Cortex of kidney (tissue), 1 donor: Measurements from ENCODE around the gene COL4A2.

Experiments used
- DNase-seq: peaks from one replicate; lab custom pipeline; 2025; lab: John Stamatoyannopoulos, UW

The COL4A2 gene

DNA sequence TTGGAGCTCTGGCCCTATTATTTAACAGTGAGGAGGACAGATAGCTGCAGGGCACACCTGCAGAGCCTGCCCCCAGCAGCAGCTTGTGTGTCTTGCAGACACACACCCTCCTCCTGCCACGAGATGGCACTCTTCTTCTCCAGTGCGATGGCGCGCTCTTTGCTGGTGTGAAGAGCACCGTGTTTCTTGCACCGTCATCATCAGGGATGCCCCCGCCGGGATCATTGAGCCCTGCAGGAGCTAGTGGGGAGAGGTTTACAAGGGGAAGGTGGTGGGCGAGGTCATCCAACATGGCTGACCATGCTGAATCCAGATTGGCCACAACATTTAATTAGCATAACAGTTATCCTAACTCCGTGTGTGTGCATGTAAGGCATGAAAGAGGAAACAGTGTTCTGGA, 148.9 kb downstream of the COL4A2 start:
- DNase-seq: no peak

DNA sequence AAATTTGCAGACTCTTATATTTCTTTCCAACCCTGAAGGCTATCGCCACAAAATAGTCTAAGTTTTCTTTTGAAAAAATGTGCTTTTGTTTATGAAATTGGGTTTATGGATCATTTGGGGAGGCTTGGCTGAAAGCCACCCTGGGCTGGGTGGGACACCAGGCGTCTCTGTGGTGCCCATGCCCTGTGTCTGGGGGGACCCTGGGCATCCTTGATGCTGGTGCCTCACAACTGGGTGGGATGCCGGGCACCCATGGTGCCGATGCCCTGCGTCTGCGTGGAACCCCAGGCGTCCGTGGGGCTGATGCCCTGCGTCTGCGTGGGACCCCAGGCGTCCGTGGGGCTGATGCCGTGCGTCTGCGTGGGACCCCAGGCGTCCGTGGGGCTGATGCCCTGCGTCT, 149.5 kb downstream of the COL4A2 start:
- DNase-seq: no peak

DNA sequence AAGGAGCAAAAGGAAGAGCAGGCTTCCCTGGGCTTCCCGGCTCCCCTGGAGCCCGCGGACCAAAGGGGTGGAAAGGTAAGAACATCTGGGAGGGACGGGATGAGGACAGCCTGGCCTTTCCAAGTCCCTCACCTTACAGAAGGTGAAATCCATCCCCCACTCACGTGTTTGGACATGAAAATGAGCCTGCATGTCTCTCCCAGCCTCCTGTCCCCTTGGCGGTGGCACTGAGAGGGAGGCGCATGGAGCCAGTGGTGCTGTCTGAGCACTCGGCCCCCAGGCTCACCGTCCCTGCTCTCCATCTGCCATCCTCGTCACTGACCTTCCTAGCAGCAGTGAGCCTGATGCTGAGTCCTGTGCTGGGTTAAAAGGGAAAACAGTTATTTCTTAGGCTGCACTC, 150.3 kb downstream of the COL4A2 start:
- no peak for DNase-seq

DNA sequence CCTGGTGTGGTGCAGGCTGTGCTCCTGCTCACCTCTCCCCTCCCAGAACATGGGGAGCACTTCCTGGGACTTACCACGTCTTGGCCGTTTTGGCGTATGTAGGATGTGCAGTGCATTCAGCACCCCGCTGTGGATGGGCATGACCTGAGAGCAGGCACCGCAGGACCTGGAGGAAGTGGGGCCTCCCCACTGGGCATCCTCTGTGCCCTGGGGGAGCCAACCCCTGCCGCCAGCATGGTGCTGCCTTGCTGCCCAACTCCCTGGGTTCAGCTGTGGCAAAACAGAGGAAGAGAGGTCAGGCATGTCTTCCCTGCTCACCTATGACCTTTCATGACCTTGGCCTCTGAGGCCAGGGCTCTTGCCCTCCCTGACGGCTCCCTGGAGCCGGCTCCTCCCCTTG, 150.9 kb downstream of the COL4A2 start:
- DNase-seq: no peak

DNA sequence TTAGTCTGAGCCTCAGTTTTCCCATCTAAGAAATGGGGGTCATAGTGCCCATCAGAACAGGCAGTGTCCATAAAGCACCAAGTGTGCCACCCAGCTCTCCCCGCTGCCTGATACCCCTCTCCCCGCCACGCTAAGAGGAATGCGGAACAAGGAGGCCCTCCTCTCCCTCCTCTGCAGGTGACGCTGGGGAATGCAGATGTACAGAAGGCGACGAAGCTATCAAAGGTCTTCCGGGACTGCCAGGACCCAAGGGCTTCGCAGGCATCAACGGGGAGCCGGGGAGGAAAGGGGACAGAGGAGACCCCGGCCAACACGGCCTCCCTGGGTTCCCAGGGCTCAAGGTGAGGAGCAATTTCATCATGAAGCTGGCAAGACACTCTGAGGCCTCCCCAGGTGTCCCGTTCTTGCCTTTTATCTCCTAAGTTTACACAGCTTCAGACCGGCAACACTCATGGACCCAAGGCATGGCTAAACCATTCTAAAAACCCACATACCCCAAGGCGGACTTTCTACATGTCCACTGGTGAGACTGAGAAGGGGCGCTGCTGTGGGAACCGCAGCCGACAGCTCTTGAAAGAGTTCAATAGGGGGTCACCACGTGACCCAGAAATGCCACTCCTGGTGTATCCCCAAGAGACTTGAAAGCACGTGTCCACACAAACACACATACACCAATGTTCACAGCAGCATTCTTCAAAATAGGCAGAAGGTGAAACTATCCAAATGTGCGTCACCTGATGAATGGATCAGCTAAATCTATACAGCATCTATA, 151.7 kb downstream of the COL4A2 start:
- DNase-seq: no peak

DNA sequence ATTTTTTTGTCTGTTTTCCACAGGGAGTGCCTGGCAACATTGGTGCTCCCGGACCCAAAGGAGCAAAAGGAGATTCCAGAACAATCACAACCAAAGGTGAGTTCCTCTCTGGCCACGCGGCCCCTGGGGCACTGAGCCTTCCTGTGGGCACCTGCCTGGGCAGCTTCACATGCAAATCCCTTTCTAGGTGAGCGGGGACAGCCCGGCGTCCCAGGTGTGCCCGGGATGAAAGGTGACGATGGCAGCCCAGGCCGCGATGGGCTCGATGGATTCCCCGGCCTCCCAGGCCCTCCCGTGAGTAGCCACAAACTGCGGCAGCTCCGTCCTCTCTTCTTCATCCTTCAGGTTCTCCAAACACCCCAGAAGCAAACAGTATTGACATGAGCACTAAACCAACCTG, 155.0 kb downstream of the COL4A2 start:
- DNase-seq: no peak

DNA sequence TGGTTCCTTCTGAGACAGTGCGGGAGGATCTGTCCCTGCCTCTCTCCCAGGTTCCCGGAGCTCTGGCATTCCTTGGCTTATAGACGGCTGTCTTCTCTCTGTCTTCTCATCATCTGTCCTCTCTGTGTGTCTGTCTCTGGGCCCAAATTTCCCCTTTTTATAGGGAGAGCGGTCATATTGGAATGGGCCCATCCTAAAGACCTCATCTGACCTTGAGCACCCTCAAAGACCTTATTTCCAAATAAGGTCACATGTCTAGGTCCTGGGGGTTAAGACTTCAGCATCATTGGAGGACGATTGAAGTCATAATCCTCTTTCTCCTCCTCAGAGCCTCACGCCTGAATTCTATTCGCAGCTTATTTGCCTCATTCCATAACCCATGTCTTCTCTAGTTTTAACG, 156.1 kb downstream of the COL4A2 start:
- no peak for DNase-seq

DNA sequence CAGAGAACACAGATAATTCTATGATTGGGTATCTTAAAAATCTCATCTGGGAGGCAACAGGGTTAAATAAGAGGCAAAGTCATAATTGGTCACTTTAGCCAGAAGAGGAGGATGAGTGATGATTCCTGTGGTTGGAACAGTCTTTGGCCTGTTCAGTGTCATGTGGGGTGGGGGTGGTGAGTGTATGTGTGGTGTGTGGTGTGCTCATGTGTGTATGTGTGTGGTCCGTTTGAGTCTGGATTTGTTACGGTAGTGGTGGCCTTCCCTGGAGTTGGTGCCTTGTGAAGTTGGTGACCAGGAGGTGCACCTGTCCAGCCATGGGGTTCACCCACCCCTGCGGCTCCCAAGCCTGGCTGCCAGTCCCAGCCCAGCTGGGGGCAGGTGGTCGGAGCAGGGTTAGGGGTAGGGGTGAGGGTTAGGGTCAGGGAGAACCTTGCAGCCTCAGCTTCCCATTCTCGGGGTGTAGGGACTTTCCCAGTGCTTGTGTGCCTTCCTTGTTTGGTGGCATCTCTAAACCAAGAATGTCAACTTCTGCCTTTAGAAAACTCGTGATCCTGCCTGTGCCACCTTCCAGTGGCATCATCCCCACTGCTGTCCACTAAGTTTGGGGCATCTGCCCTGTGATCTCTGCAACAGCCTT, 156.9 kb downstream of the COL4A2 start:
- DNase-seq: no peak

DNA sequence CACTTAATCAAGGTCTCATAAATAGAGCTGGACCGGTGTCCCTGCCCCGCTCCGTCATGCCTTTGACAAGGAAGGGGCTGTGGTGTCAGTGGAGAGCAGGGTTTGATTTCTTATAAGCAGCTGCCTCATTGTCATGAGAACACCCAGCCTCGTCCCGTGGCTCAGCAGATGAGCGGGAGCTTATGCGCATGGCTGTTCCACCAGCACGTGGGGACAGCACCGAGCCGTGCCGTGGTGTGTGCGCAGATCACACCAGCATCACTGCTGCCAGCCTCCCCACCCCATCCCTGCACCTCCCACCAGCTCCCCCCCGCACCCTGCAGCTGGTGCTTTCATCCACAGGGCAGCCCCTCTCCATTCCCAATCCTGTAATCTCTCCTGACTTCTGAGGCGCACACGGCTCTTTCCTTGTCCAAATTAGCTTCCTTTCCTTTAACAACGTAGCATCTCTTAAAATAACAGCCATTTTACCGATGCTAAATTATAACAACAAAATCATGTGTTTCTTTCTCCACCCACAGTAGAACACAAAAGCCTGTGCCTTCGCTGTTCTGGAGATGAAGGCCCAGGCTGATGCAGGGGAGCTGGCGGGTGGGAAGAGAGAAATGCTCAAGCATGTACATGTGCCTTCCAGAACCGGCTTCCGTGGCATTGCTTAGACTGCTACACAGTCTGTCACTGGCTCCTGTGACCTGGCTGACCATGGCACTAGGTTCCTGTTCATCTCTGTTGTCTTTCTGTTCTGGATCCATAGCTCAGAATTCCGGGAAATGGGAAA, 157.7 kb downstream of the COL4A2 start:
- no peak for DNase-seq

DNA sequence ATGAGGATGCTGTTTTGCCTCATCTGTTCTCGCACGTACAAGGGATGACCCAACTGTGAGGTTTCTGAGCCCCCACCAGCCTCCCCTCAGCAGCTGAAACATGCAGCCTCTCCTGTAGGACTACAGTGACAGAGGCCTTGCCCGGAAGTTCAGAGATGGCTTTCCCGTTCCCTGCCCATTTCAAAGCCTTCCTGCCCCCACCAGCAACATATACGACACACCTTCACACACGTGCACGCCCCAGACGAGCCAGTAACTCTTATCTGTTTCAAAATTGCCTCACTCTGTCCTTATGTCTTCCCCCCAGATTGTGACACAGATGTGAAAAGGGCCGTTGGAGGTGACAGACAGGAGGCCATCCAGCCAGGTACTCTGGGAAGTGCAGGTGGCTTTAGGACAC, 158.6 kb downstream of the COL4A2 start:
- DNase-seq: no peak

DNA sequence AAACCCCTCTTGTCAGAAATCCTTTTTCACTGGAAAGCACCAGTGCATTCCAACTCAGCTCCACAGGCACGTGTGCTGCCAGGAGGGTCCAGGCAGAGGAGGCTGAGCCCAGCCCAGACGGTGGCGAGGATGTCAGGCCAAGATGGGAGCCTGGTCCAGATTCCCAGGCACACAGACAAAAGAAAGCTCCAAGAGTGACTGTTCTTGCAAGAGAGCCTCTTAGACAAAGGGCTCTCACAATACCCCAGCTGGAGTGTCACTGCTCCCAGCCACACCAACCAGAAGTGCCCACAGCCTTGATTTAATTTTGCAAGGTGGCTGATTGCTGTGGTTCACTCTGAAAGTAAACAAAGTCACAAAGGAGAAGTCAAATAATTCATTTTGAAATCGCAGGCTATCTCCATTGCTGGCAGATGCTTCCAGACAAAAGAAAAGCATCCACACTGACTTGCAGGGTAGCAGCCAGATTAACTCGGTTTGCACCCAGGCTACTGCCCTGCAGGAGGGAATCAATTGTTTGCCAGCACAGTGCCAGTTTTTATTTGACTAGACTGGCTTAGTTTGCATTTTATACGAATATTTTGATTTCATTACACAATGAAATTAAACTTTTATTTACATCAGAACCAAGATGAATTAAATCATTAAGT, 159.3 kb downstream of the COL4A2 start:
- DNase-seq: no peak

DNA sequence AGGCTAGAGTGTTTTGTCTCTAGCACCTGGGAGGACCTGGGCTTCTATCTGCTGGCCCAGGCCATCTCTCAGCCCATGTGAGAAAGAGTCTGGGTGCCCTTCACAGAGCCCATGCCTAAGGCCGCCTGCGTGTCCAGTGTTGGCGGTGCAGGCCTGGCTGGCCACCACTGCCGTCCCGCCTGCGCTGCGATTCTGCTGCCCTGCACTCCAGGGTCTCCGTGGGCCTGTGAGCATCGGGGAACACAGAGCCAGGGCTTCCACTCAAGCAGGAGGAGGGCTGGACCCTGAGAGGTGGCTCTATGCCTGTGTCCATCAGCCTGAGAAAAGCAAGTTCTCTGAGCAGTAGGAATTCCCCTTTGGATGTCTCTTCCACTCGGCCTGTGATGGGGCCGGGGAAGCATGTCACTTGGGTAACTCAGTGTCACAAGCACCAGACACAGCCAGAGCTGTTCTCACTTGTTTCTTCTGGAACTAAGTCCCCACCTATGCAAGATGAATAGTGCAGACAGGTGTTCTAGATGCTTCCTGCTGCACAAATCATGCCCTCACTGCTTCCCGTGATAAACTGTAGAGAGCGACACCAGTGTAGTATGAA, 160.5 kb downstream of the COL4A2 start:
- no peak for DNase-seq

DNA sequence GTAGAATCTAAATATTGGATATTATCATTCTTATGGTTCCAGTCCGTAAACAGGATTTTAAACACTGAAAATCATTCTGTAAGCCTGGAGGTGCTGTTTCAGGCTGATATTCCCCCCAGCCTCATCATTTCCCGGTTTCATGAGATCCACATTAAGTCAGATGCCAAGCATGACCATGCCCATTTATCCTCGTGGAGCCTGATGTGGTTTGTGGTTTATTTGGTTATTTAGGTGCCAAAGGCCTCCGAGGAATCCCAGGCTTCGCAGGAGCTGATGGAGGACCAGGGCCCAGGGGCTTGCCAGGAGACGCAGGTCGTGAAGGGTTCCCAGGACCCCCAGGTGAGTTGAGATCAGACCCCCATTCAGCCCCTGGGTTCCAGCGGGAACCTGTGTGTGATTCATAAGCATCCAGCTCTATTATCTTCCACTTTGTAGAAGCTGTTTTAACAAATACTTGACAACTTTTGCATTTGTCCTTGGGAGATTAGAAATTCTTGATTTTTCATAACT, 162.0 kb downstream of the COL4A2 start:
- no peak for DNase-seq

DNA sequence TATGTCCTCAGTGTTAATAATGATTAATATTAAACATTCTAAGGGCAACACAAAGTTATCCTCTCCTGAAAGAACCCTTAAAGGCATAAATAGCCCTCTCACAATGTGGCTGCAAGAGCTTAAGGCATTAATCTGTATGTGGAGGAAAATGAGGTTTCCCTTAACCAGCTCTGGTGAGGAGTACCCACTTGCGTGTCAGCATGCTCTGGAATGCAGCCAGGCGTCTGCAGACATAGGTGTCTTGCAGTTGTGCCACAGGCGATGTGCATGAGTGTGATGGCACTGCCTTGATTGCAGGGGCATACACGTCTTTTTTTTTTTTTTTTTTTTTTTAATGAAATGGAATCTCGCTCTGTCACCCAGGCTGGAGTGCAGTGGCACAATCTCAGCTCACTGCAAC, 162.5 kb downstream of the COL4A2 start:
- DNase-seq: no peak

DNA sequence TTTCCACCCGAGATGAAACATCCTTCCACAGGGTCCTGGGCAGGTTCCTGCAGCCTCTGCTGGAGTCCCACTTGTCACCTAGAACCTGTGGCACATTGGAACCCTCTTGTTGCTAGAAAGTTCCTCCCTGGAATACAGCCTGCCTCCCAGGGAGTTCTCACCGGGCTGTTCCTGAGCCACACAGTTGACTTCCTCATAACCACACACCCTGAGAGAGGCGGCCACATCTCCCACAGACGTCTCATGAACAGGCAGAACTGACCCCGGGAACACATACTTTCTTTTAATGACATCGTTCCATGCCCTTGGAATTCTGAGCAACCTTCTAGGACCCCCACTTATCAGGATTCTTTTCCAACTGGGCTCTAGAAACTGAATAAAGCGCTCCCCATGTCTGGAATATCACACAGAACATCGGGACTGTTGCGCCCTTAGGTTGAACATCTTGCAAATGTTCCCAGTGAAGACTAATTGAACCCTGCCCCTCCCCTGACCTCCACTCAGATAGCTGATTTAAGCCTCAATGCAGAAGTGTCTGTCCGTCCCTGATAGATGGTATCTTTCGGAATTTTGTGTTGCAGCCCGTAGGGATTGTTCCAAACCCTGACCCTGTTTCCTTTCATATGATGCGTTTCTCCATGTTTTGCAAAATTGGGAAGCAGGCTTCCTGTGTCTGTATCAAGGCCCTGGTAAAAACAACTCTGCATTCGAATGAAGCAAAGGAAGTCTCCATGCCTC, 163.4 kb downstream of the COL4A2 start:
- DNase-seq: no peak

DNA sequence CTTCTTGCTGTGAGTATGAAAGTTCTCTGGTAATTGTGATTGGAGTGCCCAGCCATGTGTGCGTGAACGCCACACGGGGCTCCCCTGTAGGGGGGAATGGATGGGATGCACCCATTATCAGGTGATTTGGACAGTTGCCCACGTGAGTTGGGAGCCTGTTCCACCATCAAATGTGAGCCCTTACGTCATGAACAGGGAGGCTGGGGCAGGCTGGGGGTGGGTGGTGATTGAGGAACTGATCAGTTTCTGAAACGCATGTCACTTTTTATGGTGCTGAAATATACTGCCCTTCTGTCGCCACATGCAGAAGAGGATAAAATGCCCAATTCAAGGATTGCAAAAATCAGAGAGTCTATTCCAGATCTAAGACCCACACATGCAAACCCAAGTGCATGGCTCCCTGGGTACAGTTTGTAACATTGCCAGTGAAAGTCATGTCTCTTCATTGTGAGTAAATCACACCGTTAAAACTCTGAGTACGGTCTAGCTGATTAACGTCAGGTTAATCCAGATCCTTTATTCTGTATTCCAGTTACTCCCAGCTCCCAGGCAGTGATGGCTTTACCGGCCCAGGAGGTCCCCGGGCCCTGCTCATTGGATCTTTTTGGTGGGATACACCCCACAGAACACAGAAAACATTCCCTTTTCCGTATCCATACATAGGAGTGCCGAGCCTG, 164.2 kb downstream of the COL4A2 start:
- DNase-seq: no peak

DNA sequence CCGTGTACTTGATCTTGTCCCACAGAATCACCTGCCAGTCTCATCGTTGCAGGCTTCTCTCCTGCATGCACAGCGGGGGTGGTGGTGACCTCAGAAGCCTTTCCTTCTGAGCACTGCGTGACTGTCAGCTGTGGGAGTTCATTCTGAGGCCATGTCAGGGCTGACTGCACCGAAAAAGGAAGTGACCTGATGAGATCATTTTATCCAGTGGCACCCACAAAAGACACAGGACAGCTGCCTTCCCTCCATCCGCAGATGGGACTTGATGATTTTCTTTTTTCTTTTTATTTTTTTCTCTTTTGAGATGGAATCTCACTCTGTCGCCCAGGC, 164.7 kb downstream of the COL4A2 start:
- no peak for DNase-seq

DNA sequence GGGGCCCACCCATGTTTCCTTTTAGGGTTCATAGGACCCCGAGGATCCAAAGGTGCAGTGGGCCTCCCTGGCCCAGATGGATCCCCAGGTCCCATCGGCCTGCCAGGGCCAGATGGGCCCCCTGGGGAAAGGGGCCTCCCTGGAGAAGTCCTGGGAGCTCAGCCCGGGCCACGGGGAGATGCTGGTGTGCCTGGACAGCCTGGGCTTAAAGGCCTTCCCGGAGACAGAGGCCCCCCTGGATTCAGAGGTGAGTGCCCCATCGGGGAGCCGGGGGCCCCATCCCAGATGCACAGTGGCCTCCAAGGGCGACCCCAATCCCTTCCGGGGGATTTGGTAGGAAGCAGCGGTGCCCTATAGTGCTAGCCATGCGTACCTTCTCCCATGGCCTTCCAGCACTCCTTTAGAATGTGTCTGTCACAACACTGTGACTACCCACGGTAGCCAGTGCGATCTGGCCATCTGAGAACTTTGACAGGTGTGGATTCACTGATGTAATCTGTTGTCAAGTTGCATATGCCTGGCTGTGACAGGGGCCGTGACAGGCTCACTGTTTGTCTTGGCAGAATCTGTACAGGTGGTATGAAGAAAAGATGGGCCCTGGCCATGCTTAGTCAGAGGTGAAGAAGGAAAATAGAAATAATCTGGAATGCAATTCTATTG, 165.9 kb downstream of the COL4A2 start:
- no peak for DNase-seq

DNA sequence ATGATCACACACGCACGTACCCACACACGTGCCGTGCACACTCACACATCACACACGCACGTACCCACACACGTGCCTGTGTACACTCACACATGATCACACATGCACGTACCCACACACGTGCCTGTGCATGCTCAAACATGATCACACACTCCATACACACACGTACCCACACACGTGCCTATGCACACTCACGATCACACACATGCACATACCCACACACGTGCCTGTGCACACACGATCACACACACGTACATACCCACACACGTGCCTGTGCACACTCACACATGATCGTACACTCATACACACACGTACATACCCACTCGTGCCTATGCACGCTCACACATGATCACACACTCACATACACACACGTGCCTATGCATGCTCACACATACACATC, 167.6 kb downstream of the COL4A2 start:
- DNase-seq: no peak

DNA sequence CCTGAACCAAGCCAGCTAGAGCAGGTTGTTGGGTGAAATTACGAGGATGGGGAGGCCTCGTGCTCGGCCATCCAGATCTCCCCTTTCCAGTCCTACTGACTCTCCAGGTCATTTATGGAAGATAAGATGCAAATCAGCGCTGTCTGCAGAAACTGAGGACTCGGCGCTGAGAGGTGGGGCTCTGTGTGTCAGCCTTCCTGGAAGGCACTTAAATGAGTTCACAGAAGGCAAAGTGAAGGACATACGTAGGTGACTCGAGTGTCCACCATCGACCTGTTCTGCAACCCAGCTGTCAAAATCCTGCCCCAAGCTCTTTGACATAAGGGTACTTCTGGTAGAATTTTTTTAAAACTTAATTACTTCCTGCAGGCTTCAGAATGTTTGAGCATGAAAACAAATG, 168.0 kb downstream of the COL4A2 start:
- DNase-seq: no peak
